ENCODE results near the gene KCTD5. TPM values are rescaled to one million over a fixed set of nuclear protein-coding genes. Genes with fewer than 3 reads are reported as not detected.

Gene KCTD5
- total RNA-seq, 1 donor from 2014 or later: 27.3 TPM

DNA sequence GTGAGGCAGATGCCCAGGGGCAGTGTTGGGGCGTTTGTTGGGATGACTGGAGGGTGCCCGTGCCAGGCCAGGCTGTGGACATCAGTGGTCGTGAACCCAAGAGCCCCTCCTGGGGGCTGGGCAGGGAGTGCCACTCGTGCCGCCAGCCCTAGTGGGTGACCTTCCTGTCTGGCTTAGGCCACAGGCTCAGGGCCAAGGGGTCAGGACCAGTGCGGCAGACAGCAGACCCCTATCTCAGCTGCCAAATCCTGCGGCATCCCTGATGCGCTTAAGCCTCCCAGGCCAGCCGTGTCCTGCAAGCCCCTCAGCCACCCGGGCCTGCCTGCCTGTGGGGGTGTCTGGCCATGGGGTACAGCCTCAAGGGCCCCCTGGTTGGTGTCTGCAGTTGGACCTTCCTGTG, 23.0 kb downstream of the KCTD5 start:
- Mint-ChIP-seq H3K27ac (ENCODE audit: unreplicated experiment) (no peak overlapping the region), H3K27me3 (ENCODE audit: low read depth) (no peaks in the 10 kb centered on the region), H3K4me1 (ENCODE audit: low read depth) (no peaks in the 10 kb centered on the region), H3K4me3 (ENCODE audit: unreplicated experiment) (no peak overlapping the region), H3K36me3 (ENCODE audit: low read depth) (peaks cover 6% of the 10 kb centered on the region), H3K9me3 (ENCODE audit: low read depth) (no peaks in the 10 kb centered on the region)
- TF ChIP-seq CTCF (IDR thresholded peaks at IDR 0.05): no peak
- DNase-seq (ENCODE audit: low spot score): no peak

DNA sequence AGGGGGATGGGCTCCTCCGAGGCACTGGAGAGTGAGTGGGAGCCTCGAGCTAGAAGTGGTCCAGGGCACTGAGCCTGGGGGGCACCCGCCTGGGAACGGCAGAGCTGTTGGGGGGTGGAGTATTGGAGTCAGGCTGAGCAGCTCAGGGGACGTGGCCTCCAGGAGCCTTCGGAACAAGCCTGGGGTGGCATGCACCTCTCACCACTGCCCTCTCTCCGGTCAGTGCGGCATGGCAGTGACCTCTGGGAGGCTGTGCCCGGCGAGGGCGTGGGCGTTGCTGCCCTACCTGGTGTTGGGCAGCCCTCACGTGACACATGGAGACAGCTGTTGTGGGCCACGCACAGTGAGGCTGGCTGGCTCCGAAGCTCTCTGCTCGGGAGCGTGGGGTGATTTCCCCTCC, 23.8 kb downstream of the KCTD5 start:
- Mint-ChIP-seq H3K27ac (ENCODE audit: unreplicated experiment) (no peak overlapping the region), H3K27me3 (ENCODE audit: low read depth) (no peaks in the 10 kb centered on the region), H3K9me3 (ENCODE audit: low read depth) (no peaks in the 10 kb centered on the region), H3K4me1 (ENCODE audit: low read depth) (no peaks in the 10 kb centered on the region), H3K4me3 (ENCODE audit: unreplicated experiment) (no peak overlapping the region), H3K36me3 (ENCODE audit: low read depth) (peaks cover 6% of the 10 kb centered on the region)
- no peak for DNase-seq (ENCODE audit: low spot score)
- TF ChIP-seq CTCF (IDR thresholded peaks at IDR 0.05): no peak

- H3K9me3 Mint-ChIP-seq (ENCODE audit: low read depth): no peaks in the 10 kb centered on the region
- no peaks in the 10 kb centered on the region for H3K27me3 Mint-ChIP-seq (ENCODE audit: low read depth)
- DNase-seq (ENCODE audit: low spot score): no peak
- H3K27ac Mint-ChIP-seq (ENCODE audit: unreplicated experiment): no peak overlapping the region
- no peak for TF ChIP-seq CTCF (IDR thresholded peaks at IDR 0.05)
- H3K36me3 Mint-ChIP-seq (ENCODE audit: low read depth): peaks cover 6% of the 10 kb centered on the region
- no peaks in the 10 kb centered on the region for H3K4me1 Mint-ChIP-seq (ENCODE audit: low read depth)
- H3K4me3 Mint-ChIP-seq (ENCODE audit: unreplicated experiment): no peak overlapping the region
Measured at GRCh38 chr16:2706611-2707311, 24.4 kb downstream of the KCTD5 start.

- Mint-ChIP-seq H3K27ac (ENCODE audit: unreplicated experiment) (no peak overlapping the region), H3K9me3 (ENCODE audit: low read depth) (no peaks in the 10 kb centered on the region), H3K4me1 (ENCODE audit: low read depth) (no peaks in the 10 kb centered on the region), H3K27me3 (ENCODE audit: low read depth) (no peaks in the 10 kb centered on the region), H3K36me3 (ENCODE audit: low read depth) (peaks cover 4% of the 10 kb centered on the region), H3K4me3 (ENCODE audit: unreplicated experiment) (no peak overlapping the region)
- no peak for TF ChIP-seq CTCF (IDR thresholded peaks at IDR 0.05)
- no peak for DNase-seq (ENCODE audit: low spot score)
Measured at GRCh38 chr16:2707368-2708289, 25.3 kb downstream of the KCTD5 start.

DNA sequence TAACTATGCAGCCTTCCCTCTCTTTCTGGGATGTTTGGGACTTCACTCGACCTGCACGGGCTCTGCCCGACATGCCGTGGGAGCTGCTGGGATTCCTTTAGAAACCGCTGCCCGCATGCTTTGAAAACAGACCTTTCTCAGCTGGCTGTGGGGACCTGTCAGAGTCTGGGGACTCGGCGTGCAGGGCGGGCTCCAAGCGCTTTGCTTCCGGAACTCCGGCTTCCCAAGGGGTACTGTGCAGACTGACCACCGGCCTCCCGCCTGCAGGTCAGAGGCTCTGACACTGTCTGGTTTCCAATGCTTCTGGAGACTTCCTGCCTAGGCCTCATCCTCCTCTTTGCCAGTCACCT, 25.9 kb downstream of the KCTD5 start:
- H3K36me3 Mint-ChIP-seq (ENCODE audit: low read depth): peaks cover 4% of the 10 kb centered on the region
- H3K27ac Mint-ChIP-seq (ENCODE audit: unreplicated experiment): no peak overlapping the region
- TF ChIP-seq CTCF (IDR thresholded peaks at IDR 0.05): no peak
- H3K27me3 Mint-ChIP-seq (ENCODE audit: low read depth): no peaks in the 10 kb centered on the region
- DNase-seq (ENCODE audit: low spot score): no peak
- H3K4me1 Mint-ChIP-seq (ENCODE audit: low read depth): no peaks in the 10 kb centered on the region
- H3K9me3 Mint-ChIP-seq (ENCODE audit: low read depth): no peaks in the 10 kb centered on the region
- no peak overlapping the region for H3K4me3 Mint-ChIP-seq (ENCODE audit: unreplicated experiment)
